HepG2 (cell line): ENCODE data around the gene DMAC2L. TPM values are rescaled to one million over a fixed set of nuclear protein-coding genes. Genes with fewer than 3 reads are reported as not detected.

ENCODE experiments used
- ARNT ChIP-seq: fragments of 450-650 bp; IDR thresholded peaks from 2 replicates; pipeline ENCODE4 v1.6.1; 2017
- BCL6 ChIP-seq: IDR thresholded peaks from 2 replicates; pipeline ENCODE4 v1.6.1; 2016; ENCODE audit warnings: missing genetic modification reagents, missing compliant biosample characterization
- CEBPB ChIP-seq: IDR thresholded peaks from 2 replicates; pipeline ENCODE4 v1.6.1; 2011; ENCODE audit warnings: low read depth, low read length, improper control_type of control experiment, borderline replicate concordance
- CHCHD3 ChIP-seq: sonication (generic); formaldehyde crosslinking; IDR thresholded peaks from 2 replicates; pipeline ENCODE4 v1.8.0; 2022; ENCODE audit warnings: mild to moderate bottlenecking, missing genetic modification reagents, moderate library complexity
- FOXA1 ChIP-seq, 2 experiments: fragments of 450-650 bp in 1 of 2; sonication (generic) in 1 of 2; formaldehyde crosslinking in 1 of 2; IDR thresholded peaks; 2 replicates each; pipeline versions ENCODE4 v1.4.0 to v1.6.1; 2016 to 2020; ENCODE audit warnings: missing genetic modification reagents in 1 of 2
- HBP1 ChIP-seq: IDR thresholded peaks from 2 replicates; pipeline ENCODE4 v1.6.1; 2016; ENCODE audit warnings: low read depth, control low read depth
- HMG20A ChIP-seq: IDR thresholded peaks from 2 replicates; pipeline ENCODE4 v1.6.1; 2016; ENCODE audit warnings: borderline replicate concordance
- HNF1B ChIP-seq: sonication (generic); formaldehyde crosslinking; IDR thresholded peaks from 2 replicates; pipeline ENCODE4 v1.5.1; 2020; ENCODE audit warnings: mild to moderate bottlenecking, moderate library complexity, missing genetic modification reagents
- HNF4A ChIP-seq: sonication (generic); formaldehyde crosslinking; IDR thresholded peaks from 2 replicates; pipeline ENCODE4 v1.4.0; 2020; ENCODE audit warnings: missing genetic modification reagents
- NONO ChIP-seq, 2 experiments: fragments of 450-650 bp in 1 of 2; sonication (generic) in 1 of 2; formaldehyde crosslinking in 1 of 2; IDR thresholded peaks in 1 of 2; conservative IDR thresholded peaks in 1 of 2; 2 replicates each; pipeline versions ENCODE4 v1.6.1 to v1.8.0; 2017 to 2022; ENCODE audit warnings: mild to moderate bottlenecking in 1 of 2, missing genetic modification reagents in 1 of 2, moderate library complexity in 1 of 2
- RBM22 ChIP-seq: fragments of 200-400 bp; formaldehyde crosslinking; optimal IDR thresholded peaks from 2 replicates; pipeline ENCODE3; 2017; ENCODE audit warnings: mild to moderate bottlenecking, low read length, moderate library complexity
- REPIN1 ChIP-seq: sonication (generic); formaldehyde crosslinking; IDR thresholded peaks from 2 replicates; pipeline ENCODE4 v1.8.0; 2022; ENCODE audit warnings: missing genetic modification reagents, low read depth, mild to moderate bottlenecking, borderline replicate concordance
- SCMH1 ChIP-seq: sonication (generic); formaldehyde crosslinking; IDR thresholded peaks from 2 replicates; pipeline ENCODE4 v1.9.0; 2021; ENCODE audit warnings: missing genetic modification reagents, mild to moderate bottlenecking, borderline replicate concordance
- TCF7L2 ChIP-seq: IDR thresholded peaks from 2 replicates; pipeline ENCODE4 v1.6.1; 2011; ENCODE audit warnings: mild to moderate bottlenecking, low read depth, low read length, moderate library complexity
- TSC22D2 ChIP-seq: sonication (generic); formaldehyde crosslinking; IDR thresholded peaks from 2 replicates; pipeline ENCODE4 v1.5.1; 2020; ENCODE audit warnings: missing genetic modification reagents, mild to moderate bottlenecking, borderline replicate concordance
- WIZ ChIP-seq: sonication (generic); formaldehyde crosslinking; IDR thresholded peaks from 2 replicates; pipeline ENCODE4 v1.5.1; 2020; ENCODE audit warnings: mild to moderate bottlenecking, missing genetic modification reagents
- ZMYM2 ChIP-seq: sonication (generic); formaldehyde crosslinking; IDR thresholded peaks from 2 replicates; pipeline ENCODE4 v1.8.0; 2022; ENCODE audit warnings: mild to moderate bottlenecking, missing genetic modification reagents
- ZNF143 ChIP-seq: sonication (generic); formaldehyde crosslinking; IDR thresholded peaks from 2 replicates; pipeline ENCODE4 v1.4.0; 2020; ENCODE audit warnings: missing genetic modification reagents
- ZNF251 ChIP-seq: sonication (generic); formaldehyde crosslinking; IDR thresholded peaks from 2 replicates; pipeline ENCODE4 v1.9.0; 2021; ENCODE audit warnings: mild to moderate bottlenecking, missing genetic modification reagents
- ZNF264 ChIP-seq: sonication (generic); formaldehyde crosslinking; IDR thresholded peaks from 2 replicates; pipeline ENCODE4 v1.4.0; 2020; ENCODE audit warnings: missing genetic modification reagents
- ZNF343 ChIP-seq: sonication (generic); formaldehyde crosslinking; IDR thresholded peaks from 2 replicates; pipeline ENCODE4 v1.4.0; 2020; ENCODE audit warnings: mild to moderate bottlenecking, missing genetic modification reagents
- ZNF550 ChIP-seq: sonication (generic); formaldehyde crosslinking; IDR thresholded peaks from 2 replicates; pipeline ENCODE4 v1.4.0; 2020; ENCODE audit warnings: mild to moderate bottlenecking, missing genetic modification reagents, borderline replicate concordance
- ZNF713 ChIP-seq: sonication (generic); formaldehyde crosslinking; IDR thresholded peaks from 2 replicates; pipeline ENCODE4 v1.4.0; 2020; ENCODE audit warnings: mild to moderate bottlenecking, missing genetic modification reagents
- ZNF747 ChIP-seq: sonication (generic); formaldehyde crosslinking; IDR thresholded peaks from 2 replicates; pipeline ENCODE4 v1.8.1; 2023; ENCODE audit warnings: missing genetic modification reagents, mild to moderate bottlenecking, borderline replicate concordance
- polyA plus RNA-seq, 8 experiments: library from polyadenylated mRNA; depleted of rRNA in 3 of 8; stranded (reverse) in 7 of 8; unstranded in 1 of 8; fragments of >200 nt; fragmentation: Illumina TruSeq in 4 of 8; extraction: Trizol in 4 of 8; gene quantifications; 2 replicates each; pipeline versions ENCODE4 v1.2.1 to v1.2.3, GENCODE V29; 2011 to 2016; ENCODE audit warnings: low read depth in 4 of 8, missing spikeins in 1 of 8, mixed read lengths in 1 of 8; ENCODE audit not compliant: insufficient read depth in 1 of 8
- total RNA-seq, 5 experiments: library from RNA; depleted of rRNA; stranded (reverse); fragments of >200 nt; fragmentation: Illumina TruSeq; extraction: Trizol; gene quantifications; 2 replicates each; pipeline ENCODE4 v1.2.3, GENCODE V29; 2016; ENCODE audit warnings: low read depth in 1 of 5
- TF ChIP-seq, protein P1 (sequence below): IDR thresholded peaks from 2 replicates; pipeline ENCODE4 v1.6.1; 2016; ENCODE audit warnings: low read depth, borderline replicate concordance
- TF ChIP-seq, protein P2 (sequence below): sonication (generic); formaldehyde crosslinking; IDR thresholded peaks from 2 replicates; pipeline ENCODE4 v1.4.0; 2020; ENCODE audit warnings: mild to moderate bottlenecking, missing genetic modification reagents, borderline replicate concordance

DMAC2L gene
- total and polyA plus RNA-seq, 2 of the 13 experiments (the other 11 are each of a cell fraction or from before 2014, with no cell fraction given), result 19.4 to 23.2 TPM

GRCh38 chr14:50311972-50312733 lies at the start of gene DMAC2L, which contains the start of gene L2HGDH (continued):
- TF ChIP-seq TSC22D2 (CRISPR knock-in tag) (no peak), ZMYM2 (0 out of 2 replicates have a peak, but pooled peaks have one; percentile 56), ZNF343 (CRISPR knock-in tag) (no peak; the same call in 1 of the 2 replicates), ZNF264 (CRISPR knock-in tag) (no peak), ZNF550 (CRISPR knock-in tag) (peak; percentile 74; the same call in 1 of the 2 replicates), RBM22 (no peak), SCMH1 (CRISPR knock-in tag) (no peak), CEBPB (no peak), HBP1 (CRISPR knock-in tag) (peak; percentile 72; the same call in 1 of the 2 replicates), ARNT (no peak), WIZ (CRISPR knock-in tag) (peak; percentile 82), ZNF251 (CRISPR knock-in tag) (no peak), ZNF747 (CRISPR knock-in tag) (peak; percentile 84), HNF4A (CRISPR knock-in tag) (0 out of 2 replicates have a peak, but pooled peaks have one; percentile 7), HMG20A (CRISPR knock-in tag) (0 out of 2 replicates have a peak, but pooled peaks have one; percentile 10), BCL6 (CRISPR knock-in tag) (no peak), CHCHD3 (CRISPR knock-in tag) (no peak), NONO (IDR thresholded peaks at IDR 0.05) (no peak), NONO (CRISPR knock-in tag; conservative IDR thresholded peaks at IDR 0.05) (peak; percentile 89), FOXA1 (IDR thresholded peaks at IDR 0.05) (no peak), FOXA1 (CRISPR knock-in tag; IDR thresholded peaks at IDR 0.05) (0 out of 2 replicates have a peak, but pooled peaks have one; percentile 2), ZNF713 (CRISPR knock-in tag) (0 out of 2 replicates have a peak, but pooled peaks have one; percentile 67), ZNF143 (CRISPR knock-in tag) (no peak), TCF7L2 (no peak), REPIN1 (CRISPR knock-in tag) (peak; percentile 22), HNF1B (peak; percentile 88)
- TF ChIP-seq, protein P1, sequence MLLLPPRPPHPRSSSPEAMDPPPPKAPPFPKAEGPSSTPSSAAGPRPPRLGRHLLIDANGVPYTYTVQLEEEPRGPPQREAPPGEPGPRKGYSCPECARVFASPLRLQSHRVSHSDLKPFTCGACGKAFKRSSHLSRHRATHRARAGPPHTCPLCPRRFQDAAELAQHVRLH, result peak; percentile 35; the same call in 1 of the 2 replicates
- TF ChIP-seq, protein P2, sequence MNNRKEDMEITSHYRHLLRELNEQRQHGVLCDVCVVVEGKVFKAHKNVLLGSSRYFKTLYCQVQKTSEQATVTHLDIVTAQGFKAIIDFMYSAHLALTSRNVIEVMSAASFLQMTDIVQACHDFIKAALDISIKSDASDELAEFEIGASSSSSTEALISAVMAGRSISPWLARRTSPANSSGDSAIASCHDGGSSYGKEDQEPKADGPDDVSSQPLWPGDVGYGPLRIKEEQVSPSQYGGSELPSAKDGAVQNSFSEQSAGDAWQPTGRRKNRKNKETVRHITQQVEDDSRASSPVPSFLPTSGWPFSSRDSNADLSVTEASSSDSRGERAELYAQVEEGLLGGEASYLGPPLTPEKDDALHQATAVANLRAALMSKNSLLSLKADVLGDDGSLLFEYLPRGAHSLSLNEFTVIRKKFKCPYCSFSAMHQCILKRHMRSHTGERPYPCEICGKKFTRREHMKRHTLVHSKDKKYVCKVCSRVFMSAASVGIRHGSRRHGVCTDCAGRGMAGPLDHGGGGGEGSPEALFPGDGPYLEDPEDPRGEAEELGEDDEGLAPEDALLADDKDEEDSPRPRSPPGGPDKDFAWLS, result no peak
